H9 (cell line): ENCODE measurements around the gene ZNF747. TPM values are rescaled to one million over a fixed set of nuclear protein-coding genes. Genes with fewer than 3 reads are reported as not detected.

Source experiments
- DNase-seq: peaks from one replicate; pipeline ENCODE4 v3.0.0-alpha.2; 2017
- H2AFZ ChIP-seq: one replicate; pipeline ENCODE4 v1.6.1; 2013; ENCODE audit warnings: mild to moderate bottlenecking, low read length, control low read depth, moderate library complexity
- H2AK5ac ChIP-seq: 2 replicates; pipeline ENCODE4 v1.6.1; 2013; ENCODE audit warnings: low read length, control low read depth, mixed read lengths; ENCODE audit not compliant: insufficient read length
- H2BK120ac ChIP-seq: one replicate; pipeline ENCODE4 v1.6.1; 2013; ENCODE audit warnings: low read depth, mild to moderate bottlenecking, low read length, control low read depth, inconsistent platforms; ENCODE audit not compliant: poor library complexity, severe bottlenecking
- H2BK12ac ChIP-seq: 2 replicates; pipeline ENCODE4 v1.6.1; 2013; ENCODE audit warnings: low read length, control low read depth, mixed read lengths, low read depth; ENCODE audit not compliant: insufficient read length
- H2BK15ac ChIP-seq: 2 replicates; pipeline ENCODE4 v1.6.1; 2013; ENCODE audit warnings: low read depth, low read length, control low read depth
- H2BK20ac ChIP-seq: one replicate; pipeline ENCODE4 v1.6.1; 2013; ENCODE audit warnings: low read depth, mild to moderate bottlenecking, low read length, control low read depth, inconsistent platforms; ENCODE audit not compliant: poor library complexity, severe bottlenecking
- H2BK5ac ChIP-seq: 2 replicates; pipeline ENCODE4 v1.6.1; 2013; ENCODE audit warnings: low read length, control low read depth, mixed read lengths; ENCODE audit not compliant: insufficient read length
- H3K14ac ChIP-seq: 2 replicates; pipeline ENCODE4 v1.6.1; 2013; ENCODE audit warnings: low read length, control low read depth; ENCODE audit not compliant: insufficient read depth
- H3K18ac ChIP-seq: 2 replicates; pipeline ENCODE4 v1.6.1; 2013; ENCODE audit warnings: low read depth, mild to moderate bottlenecking, mixed read lengths, low read length, control low read depth; ENCODE audit not compliant: insufficient read length
- H3K23ac ChIP-seq: 2 replicates; pipeline ENCODE4 v1.6.1; 2013; ENCODE audit warnings: low read length, control low read depth, mixed read lengths, low read depth; ENCODE audit not compliant: insufficient read length
- H3K23me2 ChIP-seq: 2 replicates; pipeline ENCODE4 v1.6.1; 2013; ENCODE audit warnings: low read depth, mild to moderate bottlenecking, mixed read lengths, low read length, control low read depth; ENCODE audit not compliant: insufficient read length, poor library complexity, severe bottlenecking
- H3K27ac ChIP-seq: 2 replicates; pipeline ENCODE4 v1.5.1; 2013; ENCODE audit warnings: low read length, control low read depth, mixed read lengths, low read depth; ENCODE audit not compliant: insufficient read length
- H3K27me3 ChIP-seq: 2 replicates; pipeline ENCODE4 v1.6.1; 2013; ENCODE audit warnings: low read length, control low read depth, inconsistent platforms; ENCODE audit not compliant: insufficient read depth
- H3K4ac ChIP-seq: 2 replicates; pipeline ENCODE4 v1.6.1; 2013; ENCODE audit warnings: low read depth, mild to moderate bottlenecking, control low read depth, inconsistent platforms, low read length, moderate library complexity
- H3K4me1 ChIP-seq: 2 replicates; pipeline ENCODE4 v1.6.1; 2013; ENCODE audit warnings: low read length, control low read depth, inconsistent platforms; ENCODE audit not compliant: insufficient read depth
- H3K4me2 ChIP-seq: 2 replicates; pipeline ENCODE4 v1.6.1; 2013; ENCODE audit warnings: low read length, control low read depth, mixed read lengths; ENCODE audit not compliant: insufficient read length, insufficient read depth
- H3K56ac ChIP-seq: 2 replicates; pipeline ENCODE4 v1.6.1; 2013; ENCODE audit warnings: low read depth, mild to moderate bottlenecking, mixed read lengths, low read length, control low read depth; ENCODE audit not compliant: insufficient read length
- H3K79me1 ChIP-seq: 2 replicates; pipeline ENCODE4 v1.6.1; 2013; ENCODE audit warnings: low read depth, mild to moderate bottlenecking, moderate library complexity, low read length, control low read depth, inconsistent platforms; ENCODE audit not compliant: insufficient read depth, poor library complexity, severe bottlenecking
- H3K79me2 ChIP-seq: 2 replicates; pipeline ENCODE4 v1.6.1; 2013; ENCODE audit warnings: low read length, control low read depth, inconsistent platforms; ENCODE audit not compliant: insufficient read depth
- H3K9ac ChIP-seq: 2 replicates; pipeline ENCODE4 v1.6.1; 2013; ENCODE audit warnings: low read length, control low read depth, mixed read lengths; ENCODE audit not compliant: insufficient read length; ENCODE audit errors: extremely low read depth
- H3K9me3 ChIP-seq: one replicate; pipeline ENCODE4 v1.6.1; 2013; ENCODE audit warnings: low read depth, low read length, inconsistent platforms; ENCODE audit not compliant: control insufficient read depth
- H3T11ph ChIP-seq: one replicate; pipeline ENCODE4 v1.6.1; 2013; ENCODE audit warnings: mild to moderate bottlenecking, low read length, control low read depth, inconsistent platforms
- H4K20me1 ChIP-seq: one replicate; pipeline ENCODE4 v1.6.1; 2013; ENCODE audit not compliant: control insufficient read depth, insufficient read length, insufficient read depth
- H4K5ac ChIP-seq: 2 replicates; pipeline ENCODE4 v1.6.1; 2013; ENCODE audit warnings: low read depth, mild to moderate bottlenecking, mixed read lengths, low read length, control low read depth; ENCODE audit not compliant: insufficient read length
- H4K8ac ChIP-seq: replicated peaks from 2 replicates; pipeline ENCODE4 v1.6.1; 2013; ENCODE audit warnings: low read length, control low read depth, mixed read lengths, low read depth; ENCODE audit not compliant: insufficient read length
- H4K91ac ChIP-seq: 2 replicates; pipeline ENCODE4 v1.6.1; 2013; ENCODE audit warnings: low read depth, mild to moderate bottlenecking, moderate library complexity, mixed read lengths, low read length, control low read depth; ENCODE audit not compliant: insufficient read length
- H3K27ac Mint-ChIP-seq, 3 experiments: 2 replicates in 2 of 3; 3 replicates in 1 of 3; pipeline ENCODE4 v1.8.0; 2020 to 2021; ENCODE audit warnings: mixed read lengths in 3 of 3, mild to moderate bottlenecking in 1 of 3, moderate library complexity in 1 of 3
- H3K27me3 Mint-ChIP-seq: 2 replicates; pipeline ENCODE4 v1.8.0; 2021; ENCODE audit warnings: low read depth, mild to moderate bottlenecking, moderate library complexity, mixed read lengths
- H3K36me3 Mint-ChIP-seq, 3 experiments: 2 replicates in 2 of 3; 3 replicates in 1 of 3; pipeline ENCODE4 v1.8.0; 2020 to 2021; ENCODE audit warnings: low read depth in 3 of 3, mixed read lengths in 3 of 3; ENCODE audit not compliant: insufficient read depth in 1 of 3
- H3K4me1 Mint-ChIP-seq, 2 experiments: 2 replicates each; pipeline ENCODE4 v1.8.0; 2020; ENCODE audit warnings: mixed read lengths in 2 of 2
- H3K4me3 Mint-ChIP-seq, 2 experiments: 2 replicates in 1 of 2; 3 replicates in 1 of 2; pipeline ENCODE4 v1.8.0; 2020 to 2021; ENCODE audit warnings: mild to moderate bottlenecking in 2 of 2, mixed read lengths in 2 of 2, moderate library complexity in 1 of 2
- H3K9me3 Mint-ChIP-seq, 2 experiments: 2 replicates in 1 of 2; 3 replicates in 1 of 2; pipeline ENCODE4 v1.8.0; 2020; ENCODE audit warnings: mild to moderate bottlenecking in 2 of 2, mixed read lengths in 2 of 2, moderate library complexity in 1 of 2
- WGBS: extraction: QIAGEN DNeasy Blood & Tissue Kit; methylation state at CpG from one replicate; pipeline ENCODE4 v1.1.7; 2013; ENCODE audit warnings: missing lambda C conversion rate, low lambda C conversion rate, mixed read lengths; ENCODE audit not compliant: insufficient read length; ENCODE audit errors: extremely low coverage; 5-methylcytosine and 5-hydroxymethylcytosine counted together
- total RNA-seq: library from RNA; stranded (reverse); gene quantifications from 2 replicates; pipeline ENCODE4 v1.2.1, GENCODE V29; 2021
- TF ChIP-seq, protein P1 (sequence below): fragments of 200-600 bp; sonication (generic); conservative IDR thresholded peaks from 3 replicates; pipeline ENCODE4 v1.8.0; 2021; ENCODE audit warnings: antibody characterized with exemption, mild to moderate bottlenecking

Gene ZNF747
- total RNA-seq, 1 experiment from 2014 or later, result 18.4 TPM

DNA sequence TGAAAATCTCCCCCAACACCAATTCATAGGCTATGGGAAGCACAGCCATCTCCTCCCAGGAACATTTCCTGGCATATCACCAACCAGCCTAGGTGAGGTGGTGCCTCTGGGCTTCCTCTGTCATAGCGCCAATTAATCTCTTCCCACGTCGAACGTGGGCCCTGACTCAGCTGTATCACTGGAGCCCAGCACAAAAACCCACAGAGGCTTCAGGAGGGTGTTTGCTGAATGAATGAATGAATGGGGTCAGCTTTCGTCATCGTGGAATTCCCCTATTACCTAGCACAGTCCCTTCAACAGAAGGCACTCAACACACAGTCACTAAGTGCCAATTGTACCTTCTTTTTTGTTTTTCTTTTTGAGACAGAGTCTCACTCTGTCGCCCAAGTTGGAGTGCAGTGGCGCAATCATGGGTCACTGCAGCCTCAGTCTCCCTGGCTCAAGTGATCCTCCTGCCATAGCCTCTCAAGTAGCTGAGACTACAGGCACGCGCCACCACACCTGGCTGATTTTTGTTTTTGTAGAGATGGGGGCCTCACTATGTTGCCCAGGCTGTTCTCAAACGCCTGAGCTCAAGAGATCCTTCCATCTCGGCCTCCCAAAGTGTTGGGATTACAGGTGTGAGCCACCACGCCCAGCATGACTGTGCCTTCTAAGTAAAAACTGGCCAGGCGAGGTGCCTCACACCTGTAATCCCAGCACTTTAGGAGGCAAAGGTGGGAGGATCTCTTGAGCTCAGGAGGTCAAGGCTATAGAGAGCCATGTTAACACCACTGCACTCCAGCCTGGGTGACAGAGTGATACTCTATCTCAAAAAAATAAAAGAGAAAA lies 32.7 kb upstream of the ZNF747 start:
- peaks cover 13 to 21% of the 10 kb centered on the region in 2 experiments for H3K4me1 Mint-ChIP-seq
- H2BK12ac ChIP-seq, result no peak overlapping the region
- H4K8ac ChIP-seq, result no peak overlapping the region
- H3K56ac ChIP-seq, result no peak overlapping the region
- H3K27ac ChIP-seq, result no peak overlapping the region
- H3K9me3 Mint-ChIP-seq, result no peaks in the 10 kb centered on the region
- H3K79me2 ChIP-seq, result no peaks in the 10 kb centered on the region
- DNase-seq, result no peak
- no CpG with 5 or more reads among the region's 14 CpGs for WGBS
- no peak overlapping the region for H2BK20ac ChIP-seq
- no peak overlapping the region for H3K14ac ChIP-seq
- no peak overlapping the region for H4K5ac ChIP-seq
- H3K27me3 ChIP-seq, result no peaks in the 10 kb centered on the region
- H3K9ac ChIP-seq, result no peak overlapping the region
- H3K23me2 ChIP-seq, result peaks cover 15% of the 10 kb centered on the region
- H4K91ac ChIP-seq, result no peak overlapping the region
- no peak overlapping the region for H3K4me2 ChIP-seq
- H3K4me1 ChIP-seq, result no peaks in the 10 kb centered on the region; the same call in 1 of the 2 replicates
- H3K4me3 Mint-ChIP-seq, result no peak overlapping the region
- no peak overlapping the region for H2AK5ac ChIP-seq
- H3T11ph ChIP-seq, result no peak overlapping the region
- no peak overlapping the region for H3K4ac ChIP-seq
- H3K23ac ChIP-seq, result no peak overlapping the region
- no peaks in the 10 kb centered on the region for H3K79me1 ChIP-seq
- TF ChIP-seq, protein P1, sequence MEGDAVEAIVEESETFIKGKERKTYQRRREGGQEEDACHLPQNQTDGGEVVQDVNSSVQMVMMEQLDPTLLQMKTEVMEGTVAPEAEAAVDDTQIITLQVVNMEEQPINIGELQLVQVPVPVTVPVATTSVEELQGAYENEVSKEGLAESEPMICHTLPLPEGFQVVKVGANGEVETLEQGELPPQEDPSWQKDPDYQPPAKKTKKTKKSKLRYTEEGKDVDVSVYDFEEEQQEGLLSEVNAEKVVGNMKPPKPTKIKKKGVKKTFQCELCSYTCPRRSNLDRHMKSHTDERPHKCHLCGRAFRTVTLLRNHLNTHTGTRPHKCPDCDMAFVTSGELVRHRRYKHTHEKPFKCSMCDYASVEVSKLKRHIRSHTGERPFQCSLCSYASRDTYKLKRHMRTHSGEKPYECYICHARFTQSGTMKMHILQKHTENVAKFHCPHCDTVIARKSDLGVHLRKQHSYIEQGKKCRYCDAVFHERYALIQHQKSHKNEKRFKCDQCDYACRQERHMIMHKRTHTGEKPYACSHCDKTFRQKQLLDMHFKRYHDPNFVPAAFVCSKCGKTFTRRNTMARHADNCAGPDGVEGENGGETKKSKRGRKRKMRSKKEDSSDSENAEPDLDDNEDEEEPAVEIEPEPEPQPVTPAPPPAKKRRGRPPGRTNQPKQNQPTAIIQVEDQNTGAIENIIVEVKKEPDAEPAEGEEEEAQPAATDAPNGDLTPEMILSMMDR, result no peak
- no peak overlapping the region for H2BK15ac ChIP-seq
- H2AFZ ChIP-seq, result no peak overlapping the region
- no peak overlapping the region for H2BK120ac ChIP-seq
- peaks cover 12% of the 10 kb centered on the region for H3K27me3 Mint-ChIP-seq
- no peaks in the 10 kb centered on the region for H3K9me3 ChIP-seq
- H3K18ac ChIP-seq, result no peak overlapping the region
- no peak overlapping the region for H3K27ac Mint-ChIP-seq
- H3K36me3 Mint-ChIP-seq, result no peaks in the 10 kb centered on the region
- H2BK5ac ChIP-seq, result no peak overlapping the region
- no peaks in the 10 kb centered on the region for H4K20me1 ChIP-seq
